M059J (cell line): ENCODE data around the gene SEMA3A. TPM values are rescaled to one million over a fixed set of nuclear protein-coding genes. Genes with fewer than 3 reads are reported as not detected.

Experiments
- DNase-seq: peaks from one replicate; pipeline ENCODE4 v3.0.0-alpha.2; 2012; ENCODE audit warnings: low read depth
- total RNA-seq: library from RNA; depleted of rRNA; stranded (reverse); fragments of >200 nt; shearing (Covaris generic); gene quantifications from 2 replicates; pipeline ENCODE4 v1.2.3, GENCODE V29; 2014

Gene SEMA3A
- total RNA-seq, 1 experiment from 2014 or later: 20.1 TPM

- no peak for DNase-seq
Observed at GRCh38 chr7:83934118-83934734, 260.4 kb downstream of the SEMA3A start.

GRCh38 chr7:83931968-83932367 lies 262.6 kb downstream of the SEMA3A start:
- DNase-seq: no peak

- DNase-seq: no peak
Observed at GRCh38 chr7:83930262-83930661, 264.3 kb downstream of the SEMA3A start.

- no peak for DNase-seq
Observed at GRCh38 chr7:83925860-83926259, 268.7 kb downstream of the SEMA3A start.

GRCh38 chr7:83921941-83922607 lies 272.5 kb downstream of the SEMA3A start:
- DNase-seq: peak; percentile 33

GRCh38 chr7:83921271-83921940 lies 273.2 kb downstream of the SEMA3A start:
- no peak for DNase-seq

- DNase-seq: no peak
Observed at GRCh38 chr7:83918142-83918541, 276.4 kb downstream of the SEMA3A start.

GRCh38 chr7:83913174-83913573 lies 281.4 kb downstream of the SEMA3A start:
- no peak for DNase-seq

- DNase-seq: no peak
Observed at GRCh38 chr7:83908526-83908925, 286.1 kb downstream of the SEMA3A start.
